GM18502 (cell line): ENCODE data around the gene ELF1.

Source experiments
- ATAC-seq: cut with Tn5 transposase; IDR thresholded peaks from one replicate; pipeline ENCODE4 v1.9.1; 2021; ENCODE audit warnings: mild to moderate bottlenecking; ENCODE audit not compliant: unreplicated experiment, poor library complexity

Gene ELF1

DNA sequence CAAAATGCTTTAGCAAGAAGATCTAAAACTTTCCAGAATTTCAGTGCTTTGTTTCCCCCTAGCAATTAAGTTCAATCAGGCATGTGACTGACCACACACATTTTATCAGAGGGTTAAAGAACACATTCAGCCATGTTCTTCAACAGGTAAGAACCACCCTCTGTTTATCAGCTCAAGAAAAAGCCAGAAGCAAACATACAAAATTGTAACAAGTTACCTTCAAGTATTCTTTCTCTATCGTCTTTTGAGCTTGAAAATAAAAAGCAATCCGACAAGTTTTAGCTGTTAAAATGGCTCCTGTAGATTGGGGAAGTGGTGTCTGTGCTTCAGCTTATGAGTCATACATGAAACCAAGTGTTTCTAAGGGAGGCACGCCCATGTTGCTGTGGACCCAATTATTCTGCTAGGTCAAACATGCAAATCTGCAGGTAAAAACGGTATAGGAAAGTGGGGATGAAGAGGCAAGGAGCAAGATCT lies at the start of gene ELF1:
Gene ELF1 (minus strand): TSS at position 306 of the 477 bp plus-strand sequence. CDS start 37,262 bp downstream, outside the sequence.
- peak; percentile 91 for ATAC-seq

DNA sequence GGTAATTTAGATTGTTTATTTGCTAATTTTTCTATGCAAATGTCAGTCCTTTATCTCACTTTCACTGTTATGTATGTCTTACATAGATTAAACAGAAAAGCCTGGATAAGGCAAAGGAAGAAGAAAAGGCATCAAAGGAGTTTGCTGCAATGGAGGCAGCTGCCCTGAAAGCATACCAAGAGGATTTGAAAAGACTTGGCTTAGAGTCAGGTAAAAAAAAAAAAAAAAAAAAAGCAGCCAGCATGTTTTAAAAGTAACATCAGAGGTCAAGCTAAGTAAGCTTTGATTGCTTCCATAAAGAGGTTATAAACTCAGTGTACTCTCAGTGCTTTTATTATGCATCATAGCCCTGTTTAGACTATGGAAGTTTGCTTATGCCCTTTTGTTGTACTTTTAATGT lies 46.0 kb upstream of the ELF1 start:
- no peak for ATAC-seq

DNA sequence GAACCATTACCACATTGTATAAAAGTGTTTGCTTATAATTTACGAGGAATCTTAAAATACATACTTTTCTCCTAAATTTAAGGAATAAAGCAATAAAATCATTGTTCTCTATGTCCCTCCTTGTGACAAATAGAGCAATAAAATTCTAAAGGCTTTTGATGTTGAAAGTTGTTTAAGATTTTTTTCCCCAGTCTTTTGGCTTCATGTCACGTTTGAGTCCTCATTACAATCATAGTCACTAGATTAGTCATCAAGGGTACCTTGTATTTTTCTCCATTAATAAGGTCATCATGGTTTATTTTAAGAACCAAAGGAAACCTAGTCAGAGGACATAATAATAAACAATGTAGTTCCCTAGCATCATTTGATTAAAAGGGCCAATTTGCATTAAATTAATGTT lies 45.4 kb upstream of the ELF1 start:
- no peak for ATAC-seq

DNA sequence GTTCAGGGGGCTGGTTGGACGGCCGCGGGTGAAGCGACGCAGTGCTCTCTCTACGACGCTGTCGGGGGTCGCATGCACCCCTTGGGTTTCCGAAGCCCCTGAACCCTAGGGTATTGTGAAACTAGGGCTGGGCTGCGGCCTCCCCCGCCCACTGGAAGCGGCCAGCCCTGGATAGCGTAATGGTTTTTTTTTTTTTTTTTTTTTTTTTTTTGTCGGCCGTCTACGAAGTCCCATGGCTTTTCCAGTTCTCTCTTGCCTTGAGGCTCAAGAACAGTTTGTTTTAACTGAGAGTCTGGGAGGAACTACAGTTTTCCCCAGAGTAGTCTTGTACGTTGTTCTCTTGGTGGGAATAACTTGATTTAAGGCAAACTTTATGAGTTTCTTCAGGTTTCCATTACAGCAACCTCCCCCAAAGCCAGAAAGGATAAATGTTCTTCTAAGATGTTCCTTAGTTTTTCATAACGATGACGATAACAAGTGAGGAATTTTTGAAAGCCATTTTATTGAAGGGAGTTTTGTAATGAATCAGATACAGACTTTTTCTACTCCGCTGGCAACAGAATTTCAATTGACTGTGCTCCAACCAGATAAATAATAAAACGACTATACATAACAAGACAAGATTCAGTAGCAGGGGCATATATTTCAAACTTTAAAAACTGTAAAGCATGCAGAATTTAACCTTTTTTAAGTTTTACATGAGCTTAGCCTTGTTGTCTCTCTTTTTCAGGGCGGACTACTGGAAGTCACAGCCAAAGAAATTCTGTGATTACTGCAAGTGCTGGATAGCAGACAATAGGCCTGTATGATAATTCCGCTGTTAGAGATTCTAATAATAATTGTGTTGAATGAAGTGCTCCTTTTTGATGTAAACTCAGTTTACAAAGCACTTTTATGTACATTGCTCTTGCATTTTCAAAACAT lies 43.1 kb upstream of the ELF1 start:
- ATAC-seq: peak; percentile 39

DNA sequence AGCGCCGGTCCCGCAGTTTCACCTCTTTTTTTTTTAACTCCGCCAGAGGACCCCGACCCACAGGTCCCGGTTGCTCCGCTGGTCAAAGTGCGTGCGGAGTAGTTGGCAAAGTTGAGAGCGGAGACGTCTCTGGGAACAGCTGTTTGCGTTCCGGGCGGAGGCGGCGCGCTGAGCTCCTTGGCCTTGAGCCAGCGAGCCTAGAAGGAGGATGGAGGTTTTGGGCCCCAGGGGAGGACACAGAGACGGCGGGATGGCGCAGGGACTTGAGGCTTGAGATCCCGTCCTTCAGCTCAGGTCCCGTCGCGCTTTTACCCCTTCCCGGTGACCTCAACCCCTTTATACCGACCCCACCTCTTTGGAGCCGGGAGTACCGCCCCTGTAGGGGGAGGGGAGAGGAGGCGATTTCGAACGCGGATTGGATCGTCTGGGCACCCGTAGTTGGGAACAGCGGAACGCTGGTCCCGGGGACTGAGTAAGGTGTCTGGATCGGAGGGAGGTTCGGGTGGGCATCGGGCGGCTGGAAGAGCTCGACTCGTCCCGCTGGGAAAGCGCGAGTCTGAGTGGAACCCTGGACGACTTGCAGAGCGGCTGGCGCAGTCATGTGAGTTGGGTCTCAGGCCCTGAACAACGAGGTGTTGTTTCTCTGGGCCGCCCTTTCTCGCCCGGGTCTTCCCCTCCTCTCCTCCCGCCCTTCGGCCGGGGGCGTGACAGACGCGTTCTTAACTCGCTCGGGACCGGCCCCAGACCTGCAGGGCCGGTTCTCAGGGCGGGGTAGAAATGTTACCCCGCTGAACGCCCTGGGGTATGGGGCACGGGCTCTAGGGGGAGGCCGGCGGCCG lies 42.2 kb upstream of the ELF1 start, which contains the start of gene WBP4:
Gene WBP4 (plus strand): TSS at position 435 of the 839 bp plus-strand sequence. CDS start 165 bp downstream, at position 600.
- peak; percentile 75 for ATAC-seq

DNA sequence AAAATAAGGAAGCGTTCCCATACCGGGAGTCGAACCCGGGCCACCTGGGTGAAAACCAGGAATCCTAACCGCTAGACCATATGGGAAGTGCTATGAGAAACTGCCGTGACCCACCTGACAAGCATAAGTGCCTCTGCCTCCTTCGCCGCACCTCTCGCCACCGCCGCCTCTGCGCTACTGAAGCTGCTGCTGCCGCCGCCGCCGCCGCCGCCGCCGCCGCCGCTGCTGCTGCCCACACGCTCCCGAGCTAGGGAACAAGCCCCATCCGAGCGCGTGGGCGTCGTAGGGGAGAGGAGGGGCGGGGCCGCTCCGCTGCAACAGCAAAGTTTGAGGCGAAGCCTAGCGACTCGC lies 41.6 kb upstream of the ELF1 start:
- peak; percentile 29 for ATAC-seq

DNA sequence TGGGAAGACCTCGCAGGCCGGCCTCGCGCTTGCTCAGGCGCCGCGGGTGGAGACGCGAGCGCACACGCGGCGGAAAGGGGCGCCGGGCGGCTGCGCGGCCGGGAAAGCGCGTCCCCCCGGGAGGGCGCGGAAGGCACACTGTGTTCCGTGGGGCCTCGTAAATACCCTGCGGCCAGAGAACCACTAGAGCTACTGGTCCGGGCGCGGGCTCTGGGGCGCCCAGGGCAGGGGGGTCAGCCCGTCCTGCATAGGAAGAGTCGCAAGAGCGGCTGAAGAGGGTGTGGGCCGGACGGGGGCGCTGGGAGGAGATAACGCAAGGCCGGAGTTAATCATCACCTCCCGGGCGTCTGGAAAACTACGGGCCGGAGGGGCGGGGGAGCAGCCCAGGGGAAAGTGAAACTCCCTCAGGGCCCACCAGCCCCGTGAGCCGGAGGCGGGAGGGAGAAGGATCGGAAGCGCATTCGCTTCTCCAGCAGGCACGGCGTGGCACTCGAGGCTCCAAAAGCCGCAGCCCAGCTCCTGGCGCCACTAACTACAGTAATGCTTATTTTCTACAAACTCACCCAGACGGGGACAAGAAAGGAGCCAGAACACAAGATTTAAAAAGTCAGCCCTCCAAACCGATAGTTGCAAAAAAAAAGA lies 41.1 kb upstream of the ELF1 start:
- ATAC-seq: peak; percentile 38

DNA sequence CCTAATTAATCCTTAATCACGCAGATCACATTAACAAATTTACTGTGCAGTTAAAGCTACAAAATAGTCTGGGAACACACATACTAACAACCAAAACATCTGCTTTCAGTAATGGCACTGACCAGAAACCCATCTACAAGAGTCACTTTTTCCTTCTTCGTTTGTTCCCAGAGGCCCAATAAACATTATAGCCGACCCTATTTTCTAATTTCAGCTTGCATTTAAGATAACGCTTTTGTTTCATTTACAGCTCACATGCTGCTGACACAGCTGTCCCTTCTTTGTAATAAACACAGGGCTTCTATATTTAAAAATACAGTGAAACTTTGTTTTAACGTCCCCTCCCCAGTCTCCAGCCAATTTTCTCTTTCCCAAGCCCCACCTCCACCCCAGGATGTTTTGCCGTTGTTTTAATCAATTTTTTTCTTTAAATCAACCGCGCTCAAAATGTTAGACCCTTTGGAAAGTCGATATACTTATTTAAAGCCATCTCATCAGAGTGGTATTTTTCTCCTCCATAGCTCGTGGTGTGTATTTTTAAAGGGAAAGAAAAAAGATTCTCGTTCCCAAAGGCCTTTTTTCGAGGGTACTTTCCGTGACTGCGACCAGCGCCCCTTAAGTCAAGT lies 40.5 kb upstream of the ELF1 start:
- ATAC-seq: no peak

DNA sequence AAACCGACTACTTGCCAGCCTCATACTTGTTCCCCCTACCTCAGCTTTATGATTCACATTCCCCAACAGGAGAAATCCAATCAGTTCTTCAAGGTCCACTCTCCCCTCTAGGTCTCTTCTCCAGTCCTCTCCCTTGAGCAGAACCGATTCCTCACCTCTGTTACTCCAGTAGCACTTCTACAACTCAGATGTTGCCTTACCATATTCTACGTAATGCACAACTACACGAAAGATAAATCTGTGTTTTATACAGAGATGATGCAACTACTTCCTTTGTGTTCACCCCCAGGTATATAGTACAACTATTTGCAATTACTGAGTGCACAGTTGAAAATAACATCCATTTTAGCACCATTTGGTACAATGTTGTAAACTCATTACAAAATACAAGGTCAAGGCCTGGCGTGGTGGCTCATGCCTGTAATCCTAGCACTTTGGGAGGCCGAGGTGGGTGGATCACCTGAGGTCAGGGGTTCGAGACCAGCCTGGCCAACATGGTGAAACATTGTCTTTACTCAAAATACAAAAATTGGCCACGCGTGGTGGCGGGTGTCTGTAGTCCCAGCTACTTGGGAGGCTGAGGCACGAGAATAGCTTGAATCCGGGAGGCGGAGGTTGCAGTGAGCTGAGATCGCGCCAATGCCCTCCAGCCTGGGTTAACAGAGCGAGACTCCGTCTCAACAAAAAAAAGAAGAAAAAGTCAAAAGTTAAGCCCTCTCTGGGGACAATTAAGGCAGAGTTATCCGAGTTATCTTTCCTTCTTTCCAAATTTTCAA lies 39.4 kb upstream of the ELF1 start:
- no peak for ATAC-seq

DNA sequence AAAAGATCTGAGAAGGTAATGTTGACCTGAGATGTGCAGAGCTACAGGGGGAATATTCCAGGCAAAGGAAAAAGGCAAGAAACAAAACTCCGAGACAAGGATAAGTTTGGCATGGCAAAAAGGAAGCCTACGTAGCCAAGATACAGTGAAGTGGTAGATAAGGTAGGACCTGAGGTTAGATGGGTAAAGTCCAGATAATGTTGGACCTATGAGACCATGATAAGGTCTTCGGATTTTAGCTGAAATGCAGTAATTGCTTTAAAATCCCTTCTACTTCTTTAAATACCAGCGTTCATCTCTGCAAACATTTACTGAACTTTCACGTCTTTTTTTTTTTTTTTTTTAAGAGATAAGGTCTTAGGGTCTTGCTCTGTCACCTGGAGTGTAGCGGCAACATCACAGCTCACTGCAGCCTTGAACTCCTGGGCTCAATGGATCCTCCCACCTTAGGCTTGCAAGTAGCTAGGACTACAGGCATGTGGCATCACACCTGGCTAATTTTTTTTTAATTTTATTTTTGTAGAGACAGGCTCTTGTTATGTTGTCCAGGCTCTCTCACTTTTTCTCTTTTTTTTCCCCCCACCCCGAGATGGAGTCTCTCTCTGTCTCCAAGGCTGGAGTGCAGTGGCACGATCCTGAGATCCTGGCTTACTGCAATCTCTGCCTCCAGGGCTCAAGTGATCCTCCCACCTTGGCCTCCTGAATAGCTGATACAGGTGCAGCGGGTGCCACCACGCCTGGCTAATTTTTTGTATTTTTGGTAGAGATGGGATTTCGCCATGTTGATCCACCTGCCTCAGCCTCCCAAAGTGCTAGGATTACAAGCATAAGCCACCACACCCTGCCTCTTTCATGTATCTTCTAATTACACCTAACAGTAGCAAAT lies 38.0 kb upstream of the ELF1 start:
- ATAC-seq: no peak

DNA sequence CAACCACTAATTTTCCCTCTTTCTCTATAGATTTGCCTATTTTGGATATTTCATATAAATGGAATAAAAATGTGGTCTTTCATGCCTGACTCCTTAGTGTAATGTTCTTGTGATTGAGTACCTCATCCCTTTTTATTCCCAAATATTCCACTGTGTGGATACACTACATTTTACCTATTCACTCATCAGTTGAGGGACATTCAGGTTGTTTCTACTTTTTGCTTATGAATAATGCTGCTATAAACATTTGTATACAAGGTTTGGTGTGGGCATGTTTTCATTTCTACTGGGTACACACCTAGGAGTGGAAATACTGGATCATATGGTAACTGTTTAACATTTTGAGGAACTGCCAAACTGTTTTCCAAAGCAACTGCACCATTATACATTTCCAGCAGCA lies 37.1 kb upstream of the ELF1 start:
- no peak for ATAC-seq

DNA sequence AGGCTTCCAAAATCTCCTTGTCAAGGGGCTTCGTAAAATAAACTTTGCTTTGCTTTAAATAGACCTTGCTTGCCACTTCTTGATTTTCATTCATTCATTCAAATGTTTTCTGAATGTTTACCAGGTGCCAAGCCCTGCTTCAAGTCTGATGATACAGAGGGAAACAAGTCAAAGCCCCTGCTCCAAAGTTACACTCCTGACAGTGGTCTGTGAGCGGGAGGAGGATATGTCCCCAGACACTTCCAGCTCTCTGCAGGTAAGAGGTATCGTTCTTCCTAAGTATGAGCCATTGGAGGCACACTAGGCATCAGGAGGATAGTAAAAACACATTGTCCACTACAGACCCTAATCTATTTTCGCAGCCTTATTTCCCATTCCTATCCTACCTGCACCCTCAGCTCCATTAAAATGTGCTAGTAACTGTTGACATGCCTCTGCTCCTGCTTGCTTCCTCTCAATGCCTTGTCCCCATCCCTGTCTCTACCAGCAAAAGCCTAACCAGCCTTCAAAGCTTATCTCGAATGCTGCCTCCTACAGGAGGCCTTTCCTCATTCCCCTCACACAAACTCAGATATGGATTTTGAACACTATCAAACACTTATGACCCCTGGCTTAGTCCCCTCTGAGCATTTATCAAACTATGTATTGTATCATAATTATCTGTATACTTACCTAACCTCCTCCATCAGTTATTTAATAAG lies 36.0 kb upstream of the ELF1 start:
- no peak for ATAC-seq

DNA sequence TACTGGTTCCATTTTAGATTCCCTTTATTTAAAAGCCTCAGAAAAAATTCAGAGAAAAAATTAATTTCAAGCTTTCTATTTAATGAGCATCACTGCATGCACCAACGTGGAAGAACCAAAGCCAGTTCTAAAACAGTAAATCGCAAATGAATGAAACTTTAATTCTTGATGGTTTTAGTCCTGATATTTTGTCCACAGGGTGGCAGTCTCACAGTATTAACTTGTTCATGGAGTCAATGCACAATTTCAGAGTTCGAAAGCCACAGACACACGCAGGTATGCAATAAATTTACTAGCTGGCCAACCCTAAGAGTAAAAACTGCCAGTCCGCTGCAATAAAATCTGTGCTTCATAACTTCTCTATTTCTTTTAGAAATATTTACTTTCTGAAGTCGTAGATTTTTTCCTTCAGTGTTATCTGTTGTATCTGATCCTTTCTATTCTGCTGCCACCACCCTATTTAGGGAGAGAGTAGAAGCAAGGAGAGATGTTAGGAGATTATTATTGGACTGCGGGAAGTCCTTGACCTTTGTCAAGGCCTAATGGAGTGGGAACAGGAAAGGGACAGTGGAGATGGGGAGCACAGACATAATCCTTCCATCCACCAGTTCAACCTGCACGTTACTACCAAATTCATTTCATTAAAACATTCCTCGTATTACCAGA lies 35.2 kb upstream of the ELF1 start:
- peak; percentile 38 for ATAC-seq

DNA sequence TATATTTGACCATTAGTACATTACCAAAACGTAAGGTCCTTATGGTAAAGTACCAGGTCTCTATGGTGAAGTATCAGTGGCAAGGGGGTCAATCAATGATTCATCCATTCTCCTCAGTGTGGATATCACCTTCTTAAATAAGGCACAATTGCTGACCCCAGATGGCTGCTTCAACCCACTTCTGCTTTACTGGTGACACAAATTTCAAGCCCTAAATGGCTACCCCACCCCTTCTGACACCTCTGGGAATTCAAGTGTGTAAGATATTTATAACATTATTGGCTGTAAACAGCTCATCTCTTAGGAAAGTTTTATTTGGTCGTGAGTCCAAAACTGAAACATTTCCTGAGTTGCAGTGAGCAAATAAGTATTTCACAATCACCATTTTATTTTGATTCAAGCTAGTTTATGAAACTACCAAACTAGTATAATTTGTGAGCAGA lies 34.3 kb upstream of the ELF1 start:
- peak; percentile 74 for ATAC-seq

DNA sequence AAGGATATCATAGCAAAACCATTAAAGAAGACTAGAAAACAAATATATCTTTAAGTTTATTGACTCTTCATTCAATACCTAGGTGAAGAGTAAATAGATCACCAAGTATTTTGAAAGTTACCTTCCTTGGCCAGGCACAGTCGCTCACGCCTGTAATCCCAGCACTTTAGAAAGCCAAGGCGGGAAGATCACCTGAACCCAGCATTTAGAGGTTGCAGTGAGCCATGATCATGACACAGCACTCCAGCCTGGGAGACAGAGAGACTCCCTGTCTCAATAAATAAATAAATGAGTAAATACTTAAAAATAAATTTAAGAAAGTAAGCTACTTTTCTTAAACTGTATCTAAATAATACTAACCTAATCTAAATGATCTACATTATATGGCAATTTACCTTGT lies 33.3 kb upstream of the ELF1 start:
- ATAC-seq: no peak

DNA sequence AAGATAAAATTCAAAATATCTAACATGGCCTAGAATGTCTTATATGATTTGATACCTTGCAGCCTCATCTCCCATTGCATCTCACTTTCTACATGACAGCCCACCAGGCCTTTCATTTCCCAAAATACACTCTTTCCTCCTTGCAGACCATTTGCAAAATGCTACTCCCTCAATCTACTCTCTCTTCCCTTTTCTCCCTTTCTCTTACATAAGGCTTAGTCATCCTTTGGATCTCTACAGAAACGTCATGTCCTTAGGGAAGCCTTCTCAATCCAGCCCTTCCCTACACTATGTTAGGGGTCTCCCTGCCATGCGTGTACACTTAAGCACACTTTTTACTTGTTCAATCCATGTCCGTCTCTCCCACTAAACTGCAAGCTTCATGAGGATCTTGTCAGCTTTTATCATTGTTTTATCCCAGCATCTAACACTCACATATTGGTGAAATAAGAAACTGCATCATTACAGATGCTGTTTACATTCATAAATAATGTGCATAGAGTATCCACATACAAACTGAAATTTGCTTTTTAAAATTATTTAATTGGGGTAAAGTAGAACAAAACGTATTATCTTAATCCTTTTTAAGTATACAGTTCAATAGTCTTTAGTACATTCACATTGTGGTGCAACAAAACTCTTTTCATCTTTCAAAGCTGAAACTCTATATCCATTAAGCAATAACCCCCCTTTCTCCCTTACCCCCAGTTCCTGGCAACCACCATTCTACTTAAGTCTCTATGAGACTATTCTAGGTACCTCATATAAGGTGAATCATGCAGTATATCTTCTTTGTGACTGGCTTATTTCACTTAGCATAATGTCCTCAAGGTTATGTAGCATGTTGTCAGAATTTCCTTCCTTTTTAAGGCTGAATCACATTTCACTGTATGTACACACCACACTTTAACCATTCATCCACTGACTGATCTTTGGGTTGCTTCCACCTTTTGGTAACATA lies 30.6 kb upstream of the ELF1 start:
- ATAC-seq: no peak
